Peyer's patch (tissue), 4 donors: ENCODE measurements around the gene L3MBTL4.

Experiments used
- POLR2A ChIP-seq, 2 donors: fragments of 450-650 bp; IDR thresholded peaks; one replicate each; pipeline ENCODE4 v1.5.1; 2017; ENCODE audit warnings: antibody characterized with exemption in 2 of 2, mild to moderate bottlenecking in 2 of 2, moderate library complexity in 2 of 2
- TF ChIP-seq, protein P1 (sequence below), 6 experiments: fragments of 450-650 bp in 4 of 6; fragments of 200-600 bp in 2 of 6; sonication (generic) in 1 of 6; IDR thresholded peaks; one replicate each; pipeline ENCODE4 v1.5.1; 2017 to 2019; ENCODE audit warnings: antibody characterized with exemption in 6 of 6, mild to moderate bottlenecking in 3 of 6, moderate library complexity in 1 of 6

DNA sequence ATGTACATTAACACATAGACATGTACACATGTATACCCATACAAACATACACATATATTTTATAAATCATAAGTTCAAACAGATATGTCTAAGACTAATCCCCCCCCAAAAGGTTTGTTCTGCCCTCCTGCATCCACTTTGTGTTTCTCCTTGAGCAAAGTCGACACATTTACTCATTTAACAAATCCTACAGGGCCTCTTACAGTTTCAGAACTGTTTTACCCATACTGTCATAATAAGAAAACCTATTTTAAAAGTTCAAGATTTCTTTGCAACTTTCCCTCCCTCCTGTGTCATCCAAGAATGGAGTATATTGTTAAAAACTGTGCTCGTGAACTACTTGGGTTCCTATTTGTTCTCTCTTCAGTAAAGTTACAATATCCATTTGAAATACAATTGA, 166.7 kb downstream of the L3MBTL4 start:
- TF ChIP-seq POLR2A (IDR thresholded peaks at IDR 0.05): no peak
- TF ChIP-seq, protein P1, sequence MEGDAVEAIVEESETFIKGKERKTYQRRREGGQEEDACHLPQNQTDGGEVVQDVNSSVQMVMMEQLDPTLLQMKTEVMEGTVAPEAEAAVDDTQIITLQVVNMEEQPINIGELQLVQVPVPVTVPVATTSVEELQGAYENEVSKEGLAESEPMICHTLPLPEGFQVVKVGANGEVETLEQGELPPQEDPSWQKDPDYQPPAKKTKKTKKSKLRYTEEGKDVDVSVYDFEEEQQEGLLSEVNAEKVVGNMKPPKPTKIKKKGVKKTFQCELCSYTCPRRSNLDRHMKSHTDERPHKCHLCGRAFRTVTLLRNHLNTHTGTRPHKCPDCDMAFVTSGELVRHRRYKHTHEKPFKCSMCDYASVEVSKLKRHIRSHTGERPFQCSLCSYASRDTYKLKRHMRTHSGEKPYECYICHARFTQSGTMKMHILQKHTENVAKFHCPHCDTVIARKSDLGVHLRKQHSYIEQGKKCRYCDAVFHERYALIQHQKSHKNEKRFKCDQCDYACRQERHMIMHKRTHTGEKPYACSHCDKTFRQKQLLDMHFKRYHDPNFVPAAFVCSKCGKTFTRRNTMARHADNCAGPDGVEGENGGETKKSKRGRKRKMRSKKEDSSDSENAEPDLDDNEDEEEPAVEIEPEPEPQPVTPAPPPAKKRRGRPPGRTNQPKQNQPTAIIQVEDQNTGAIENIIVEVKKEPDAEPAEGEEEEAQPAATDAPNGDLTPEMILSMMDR (IDR thresholded peaks at IDR 0.05): no peak
